Omental fat pad (tissue), 4 donors: Measurements from ENCODE around the gene ALK. TPM values are rescaled to one million over a fixed set of nuclear protein-coding genes. Genes with fewer than 3 reads are reported as not detected.

Experiments used
- ATAC-seq: fragments of 150-250 bp; one replicate; pipeline ENCODE4 v1.9.1; 2016; ENCODE audit warnings: mild to moderate bottlenecking, moderate library complexity; ENCODE audit not compliant: low FRiP score
- DNase-seq: peaks from one replicate; pipeline ENCODE4 v3.0.0-alpha.2; 2019; ENCODE audit warnings: low spot score
- CTCF ChIP-seq, 3 donors: fragments of 450-650 bp; IDR thresholded peaks; one replicate each; pipeline ENCODE4 v1.5.1; 2016 to 2017; ENCODE audit warnings: antibody characterized with exemption in 3 of 3, mild to moderate bottlenecking in 3 of 3, moderate library complexity in 2 of 3
- total RNA-seq, 4 donors: library from RNA; depleted of rRNA; stranded (reverse); fragments of >200 nt; gene quantifications; one replicate each; pipeline ENCODE4 v1.1.0, GENCODE V29; 2016

The ALK gene
- total RNA-seq, 4 donors from 2014 or later: 0.12 to 2.2 (median 0.44) TPM; not detected in 1

GRCh38 chr2:29349316-29350030 is 571.9 kb downstream of the ALK start:
- no peak for TF ChIP-seq CTCF (IDR thresholded peaks at IDR 0.05)
- DNase-seq (no peak), ATAC-seq (no peak)

- ATAC-seq (no peak), DNase-seq (no peak)
- TF ChIP-seq CTCF (IDR thresholded peaks at IDR 0.05): no peak
These were observed 573.5 kb downstream of the ALK start for GRCh38 chr2:29347774-29348461.

GRCh38 chr2:29345236-29345635 is 576.1 kb downstream of the ALK start:
- ATAC-seq (no peak), DNase-seq (no peak)
- TF ChIP-seq CTCF (IDR thresholded peaks at IDR 0.05): no peak

- DNase-seq (no peak), ATAC-seq (no peak)
- TF ChIP-seq CTCF (IDR thresholded peaks at IDR 0.05): no peak
These were observed 577.6 kb downstream of the ALK start for GRCh38 chr2:29343830-29344229.

- ATAC-seq (no peak), DNase-seq (no peak)
- TF ChIP-seq CTCF (IDR thresholded peaks at IDR 0.05): no peak
These were observed 584.8 kb downstream of the ALK start for GRCh38 chr2:29336341-29337241.

- ATAC-seq: no peak
- no peak for TF ChIP-seq CTCF (IDR thresholded peaks at IDR 0.05)
- DNase-seq: no peak
These were observed 586.0 kb downstream of the ALK start for GRCh38 chr2:29335396-29335795.
